GM19395 (cell line): ENCODE data around the gene ST6GAL2.

Experiments
- ATAC-seq: cut with Tn5 transposase; IDR thresholded peaks from one replicate; pipeline ENCODE4 v1.9.1; 2021; ENCODE audit warnings: mild to moderate bottlenecking, moderate library complexity; ENCODE audit not compliant: unreplicated experiment

The ST6GAL2 gene

DNA sequence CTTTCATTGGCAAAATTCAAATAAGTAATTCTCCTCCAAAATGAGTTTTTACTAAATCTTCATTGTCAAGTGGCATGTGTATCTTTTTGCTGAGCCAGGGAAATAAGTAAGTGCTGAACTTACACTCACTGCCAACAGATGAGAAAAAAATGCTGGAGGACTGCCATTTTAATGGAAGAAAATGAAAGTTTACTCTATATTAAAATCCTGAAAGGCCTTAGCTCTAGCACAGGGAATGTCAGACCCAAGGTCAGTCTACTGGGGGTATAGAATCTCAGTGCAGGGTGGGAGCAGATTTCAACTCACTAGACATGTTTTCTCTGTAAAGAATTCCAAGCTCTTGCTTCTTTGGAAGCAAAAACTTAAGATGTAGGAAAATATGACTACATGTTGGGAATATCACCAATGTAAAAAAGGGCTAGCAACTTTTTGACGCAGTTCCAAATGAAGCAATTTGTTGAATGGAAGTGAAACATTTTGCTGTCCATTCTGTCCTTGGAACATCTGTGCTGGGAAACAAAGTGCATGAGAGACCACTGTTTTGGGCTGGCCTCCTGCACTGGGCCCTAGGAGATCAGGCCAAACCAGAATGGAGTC lies 127.0 kb downstream of the ST6GAL2 start:
- no peak for ATAC-seq
